Measurements from ENCODE around the gene PSME1. TPM values are rescaled to one million over a fixed set of nuclear protein-coding genes. Genes with fewer than 3 reads are reported as not detected.

PSME1 gene
- polyA plus RNA-seq, 2 of the 4 experiments (the other 2 are of a cell fraction): 83.6 to 124 TPM

- no peak for FAIRE-seq
- POLR2A ChIA-PET: interaction anchor here (0.6 to 2.4 kb wide), 5 partner anchors 9 to 96 kb away, joined by 3 to 16 read pairs (median 6); partner anchors contain the start of genes DCAF11, EMC9 and NRL
- DNase-seq (ENCODE audit: low read depth in 1 of 2, low spot score in 1 of 2): no peak
- CTCF ChIA-PET: interaction anchor here (0.5 to 7.0 kb wide), 34 partner anchors 13 to 1166 kb away, joined by 3 to 168 read pairs (median 5); partner anchors contain the start of genes CARMIL3, DCAF11, EMC9 and FITM1
- peak overlapping the region in 1 of 2 experiments; percentile 79; a peak in 4 of 6 replicates for H3K27ac ChIP-seq
- no peak overlapping the region for H3K4me3 ChIP-seq
- no peak overlapping the region for H3K4me2 ChIP-seq
- WGBS (ENCODE audit: missing lambda C conversion rate): 90% methylated on average over 11 of the region's 11 CpGs
- ATAC-seq: peak in 1 of 2 experiments; percentile 8; a peak in 1 of 6 replicates
- H3K9me3 ChIP-seq: no peaks in the 10 kb centered on the region
- peaks cover 25% of the 10 kb centered on the region for H3K4me1 ChIP-seq
- no peak for TF ChIP-seq RFX5 (IDR thresholded peaks at IDR 0.05)
- TF ChIP-seq BHLHE40 (IDR thresholded peaks at IDR 0.05; ENCODE audit: low read depth, low read length): no peak
- no peak for TF ChIP-seq KDM1A (IDR thresholded peaks at IDR 0.05; ENCODE audit: low read depth)
- no peak for TF ChIP-seq ZFP36 (IDR thresholded peaks at IDR 0.05; ENCODE audit: borderline replicate concordance, partially characterized antibody)
Observed at GRCh38 chr14:24159777-24160498, 23.9 kb downstream of the PSME1 start.

GRCh38 chr14:24160499-24160849 lies 24.5 kb downstream of the PSME1 start:
- TF ChIP-seq BHLHE40 (IDR thresholded peaks at IDR 0.05; ENCODE audit: low read depth, low read length) (no peak), RNF2 (IDR thresholded peaks at IDR 0.05; ENCODE audit: borderline replicate concordance, low read depth) (no peak), ZNF302 (CRISPR knock-in tag; IDR thresholded peaks at IDR 0.05) (no peak), RAD21 (conservative IDR thresholded peaks at IDR 0.05 in 1 of 2, IDR thresholded peaks at IDR 0.05 in 1 of 2) (no peak), CBX8 (IDR thresholded peaks at IDR 0.05) (no peak), E2F6 (IDR thresholded peaks at IDR 0.05; ENCODE audit: borderline replicate concordance, low read depth) (no peak), CEBPB (IDR thresholded peaks at IDR 0.05) (no peak), HES2 (IDR thresholded peaks at IDR 0.05) (no peak), ZFP36 (IDR thresholded peaks at IDR 0.05; ENCODE audit: borderline replicate concordance, partially characterized antibody) (no peak)
- ATAC-seq (no peak; a peak in 2 of 6 replicates), FAIRE-seq (no peak), DNase-seq (ENCODE audit: low read depth in 1 of 2, low spot score in 1 of 2) (no peak)
- WGBS (ENCODE audit: missing lambda C conversion rate): 98% methylated on average over 4 of the region's 4 CpGs
- Histone ChIP-seq H3K4me3 (no peak overlapping the region), H3K27ac (peak overlapping the region; percentile 79 to 86; a peak in 5 of 6 replicates), H3K4me1 (peaks cover 25% of the 10 kb centered on the region), H3K4me2 (peak overlapping the region; percentile 92), H3K9me3 (no peaks in the 10 kb centered on the region)
- ChIA-PET CTCF (interaction anchor here (0.5 to 7.0 kb wide), 40 partner anchors 10 to 843 kb away, joined by 3 to 168 read pairs (median 5); partner anchors contain the start of genes CARMIL3, DCAF11, EMC9 and FITM1), POLR2A (interaction anchor here (0.6 to 2.4 kb wide), 9 partner anchors 9 to 97 kb away, joined by 3 to 16 read pairs (median 6); partner anchors contain the start of genes DCAF11, EMC9, NRL and PCK2)

GRCh38 chr14:24160850-24161804 lies 25.1 kb downstream of the PSME1 start, which contains the start of gene IRF9:
Gene IRF9 (plus strand): TSS chr14:24161265. CDS start chr14:24162145, 880 bp downstream.
- Histone ChIP-seq H3K4me3 (peak within 1 kb of the TSS; percentile 47), H3K27ac (peak within 1 kb of the TSS; percentile 86 to 91), H3K4me1 (peaks cover 25% of the 10 kb centered on the region), H3K4me2 (peak within 1 kb of the TSS; percentile 92), H3K9me3 (no peaks in the 10 kb centered on the region)
- 10% methylated on average over 10 of the region's 12 CpGs for whole genome bisulfite sequencing (ENCODE audit: missing lambda C conversion rate)
- POLR2A ChIA-PET: interaction anchor here (0.6 to 2.4 kb wide), 9 partner anchors 10 to 82 kb away, joined by 3 to 16 read pairs (median 6); partner anchors contain the start of genes DCAF11, EMC9, NRL and PCK2
- no peak for FAIRE-seq
- CTCF ChIA-PET: interaction anchor here (0.8 to 7.0 kb wide), 39 partner anchors 9 to 572 kb away, joined by 3 to 168 read pairs (median 5); partner anchors contain the start of genes CARMIL3, DCAF11, EMC9 and FITM1
- peak; percentile 95 to 96 for DNase-seq (ENCODE audit: low read depth in 1 of 2, low spot score in 1 of 2)
- peak; percentile 79 to 94 for ATAC-seq
- TF ChIP-seq MYC (IDR thresholded peaks at IDR 0.05; ENCODE audit: borderline replicate concordance, low read length) (no peak), EHF (CRISPR knock-in tag; IDR thresholded peaks at IDR 0.05) (no peak), RNF2 (IDR thresholded peaks at IDR 0.05; ENCODE audit: borderline replicate concordance, low read depth) (no peak), RAD21 (conservative IDR thresholded peaks at IDR 0.05 in 1 of 2, IDR thresholded peaks at IDR 0.05 in 1 of 2) (peak; percentile 72 to 78), POLR2A (IDR thresholded peaks at IDR 0.05; ENCODE audit: low read length) (no peak), HOXB5 (CRISPR knock-in tag; IDR thresholded peaks at IDR 0.05) (no peak), POLR2AphosphoS2 (conservative IDR thresholded peaks at IDR 0.05; ENCODE audit: low read length) (no peak), SMC3 (IDR thresholded peaks at IDR 0.05) (peak; percentile 77), CHD4 (IDR thresholded peaks at IDR 0.05; ENCODE audit: borderline replicate concordance) (no peak), CBX8 (IDR thresholded peaks at IDR 0.05) (no peak), CBX2 (IDR thresholded peaks at IDR 0.05; ENCODE audit: borderline replicate concordance, low read depth) (no peak), ZNF302 (CRISPR knock-in tag; IDR thresholded peaks at IDR 0.05) (no peak), RCOR1 (IDR thresholded peaks at IDR 0.05; ENCODE audit: low read depth, low read length) (no peak), PBX3 (IDR thresholded peaks at IDR 0.05) (peak; percentile 35; the same call in 1 of the 2 replicates), BHLHE40 (IDR thresholded peaks at IDR 0.05; ENCODE audit: low read depth, low read length) (no peak), HOXA7 (CRISPR knock-in tag; IDR thresholded peaks at IDR 0.05) (0 out of 2 replicates have a peak, but pooled peaks have one; percentile 70), MAX (IDR thresholded peaks at IDR 0.05) (peak; percentile 87), NFE2L2 (conservative IDR thresholded peaks at IDR 0.05; ENCODE audit: low read length) (no peak), HOXB13 (CRISPR knock-in tag; IDR thresholded peaks at IDR 0.05; ENCODE audit: low read depth) (no peak), KDM5A (IDR thresholded peaks at IDR 0.05) (no peak), GATA3 (IDR thresholded peaks at IDR 0.05; ENCODE audit: borderline replicate concordance) (0 out of 2 replicates have a peak, but pooled peaks have one; percentile 23), HEYL (CRISPR knock-in tag; IDR thresholded peaks at IDR 0.05) (no peak), FOSB (CRISPR knock-in tag; IDR thresholded peaks at IDR 0.05) (no peak)

All from A549 (cell line).